ENCODE measurements around the gene BBS9.
A peak's percentile ranks its signal among the peaks of the same experiment; 100 is the strongest.
"Not testable (repeated sequence)": the region's sequence is repeated elsewhere in the genome, so short reads cannot be mapped to it uniquely, and the experiment has no call there.

Gene BBS9

GRCh38 chr7:33446551-33446950 is 317.2 kb downstream of the BBS9 start:
- no peak for DNase-seq

GRCh38 chr7:33448035-33448434 is 318.7 kb downstream of the BBS9 start:
- DNase-seq: no peak

- peak in 1 of 5 experiments; percentile 1 for DNase-seq
Observed at GRCh38 chr7:33449847-33450246, 320.5 kb downstream of the BBS9 start.

- no peak for DNase-seq
Observed at GRCh38 chr7:33452805-33453502, 323.6 kb downstream of the BBS9 start.

- DNase-seq: no peak
Observed at GRCh38 chr7:33457039-33457438, 327.7 kb downstream of the BBS9 start.

GRCh38 chr7:33458581-33458980 is 329.2 kb downstream of the BBS9 start:
- DNase-seq: no peak

GRCh38 chr7:33459340-33459751 is 330.0 kb downstream of the BBS9 start:
- peak in 1 of 5 experiments; percentile 4 for DNase-seq

GRCh38 chr7:33463131-33463530 is 333.8 kb downstream of the BBS9 start:
- no peak for DNase-seq

- DNase-seq: no peak
Observed at GRCh38 chr7:33466203-33466602, 336.8 kb downstream of the BBS9 start.

GRCh38 chr7:33471636-33472242 is 342.4 kb downstream of the BBS9 start:
- no peak for DNase-seq

GRCh38 chr7:33472348-33473025 is 343.1 kb downstream of the BBS9 start:
- no peak for DNase-seq

GRCh38 chr7:33477719-33478480 is 348.5 kb downstream of the BBS9 start:
- no peak for DNase-seq

- not testable (repeated sequence) for DNase-seq
Observed at GRCh38 chr7:33484476-33484875, 355.1 kb downstream of the BBS9 start.

- DNase-seq: no peak
Observed at GRCh38 chr7:33485747-33486493, 356.6 kb downstream of the BBS9 start.

GRCh38 chr7:33486633-33487032 is 357.3 kb downstream of the BBS9 start:
- no peak for DNase-seq

GRCh38 chr7:33487998-33488682 is 358.8 kb downstream of the BBS9 start:
- no peak for DNase-seq

GRCh38 chr7:33494474-33494873 is 365.1 kb downstream of the BBS9 start:
- DNase-seq: no peak

- DNase-seq: no peak
Observed at GRCh38 chr7:33495207-33495606, 365.8 kb downstream of the BBS9 start.

- DNase-seq: no peak
Observed at GRCh38 chr7:33497051-33497450, 367.7 kb downstream of the BBS9 start.

- no peak for DNase-seq
Observed at GRCh38 chr7:33500703-33501701, 371.6 kb downstream of the BBS9 start.

GRCh38 chr7:33503014-33503413 is 373.6 kb downstream of the BBS9 start:
- DNase-seq: no peak

Data from T-helper 2 cell (primary cell).